ENCODE results near the gene RALGAPA1.

Gene RALGAPA1

GRCh38 chr14:35515916-35516315 lies 293.2 kb downstream of the RALGAPA1 start:
- Histone ChIP-seq H3K4me3 (ENCODE audit: low read length) (no peak overlapping the region), H3K9me3 (ENCODE audit: low read length) (no peaks in the 10 kb centered on the region), H3K27me3 (ENCODE audit: insufficient read depth, low read length) (no peaks in the 10 kb centered on the region), H2AFZ (ENCODE audit: low read depth, low read length) (no peak overlapping the region), H3K36me3 (ENCODE audit: insufficient read depth, low read length) (no peaks in the 10 kb centered on the region), H3K4me1 (ENCODE audit: insufficient read depth, low read length) (no peaks in the 10 kb centered on the region)

DNA sequence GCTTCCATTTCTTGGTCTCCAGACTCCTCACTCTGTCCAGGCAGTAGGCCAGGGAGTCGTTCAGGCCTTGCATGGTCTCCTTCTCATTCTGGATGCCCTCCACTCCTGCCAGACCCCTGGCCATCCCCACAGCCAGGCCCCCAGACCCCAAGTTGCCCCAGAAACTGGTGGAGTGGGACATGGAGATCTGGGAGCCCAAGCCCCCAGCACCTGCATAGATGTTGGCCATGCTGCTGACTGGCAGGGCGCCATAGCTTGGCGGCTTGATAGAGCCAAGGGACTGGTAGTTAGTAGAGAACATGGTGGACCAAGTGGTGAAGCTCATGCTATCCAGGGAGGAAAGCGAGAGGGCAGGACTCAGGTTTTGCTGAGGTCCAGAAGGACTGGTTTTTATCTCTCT lies 296.3 kb downstream of the RALGAPA1 start:
- Histone ChIP-seq H3K9me3 (ENCODE audit: low read length) (peaks cover 2% of the 10 kb centered on the region), H2AFZ (ENCODE audit: low read depth, low read length) (no peak overlapping the region), H3K4me1 (ENCODE audit: insufficient read depth, low read length) (no peaks in the 10 kb centered on the region), H3K27me3 (ENCODE audit: insufficient read depth, low read length) (peaks cover 2% of the 10 kb centered on the region), H3K4me3 (ENCODE audit: low read length) (no peak overlapping the region), H3K36me3 (ENCODE audit: insufficient read depth, low read length) (no peaks in the 10 kb centered on the region)

- peaks cover 4% of the 10 kb centered on the region for H3K27me3 ChIP-seq (ENCODE audit: insufficient read depth, low read length)
- no peaks in the 10 kb centered on the region for H3K36me3 ChIP-seq (ENCODE audit: insufficient read depth, low read length)
- H2AFZ ChIP-seq (ENCODE audit: low read depth, low read length) = no peak overlapping the region
- no peaks in the 10 kb centered on the region for H3K4me1 ChIP-seq (ENCODE audit: insufficient read depth, low read length)
- H3K9me3 ChIP-seq (ENCODE audit: low read length) = peaks cover 2% of the 10 kb centered on the region
- no peak overlapping the region for H3K4me3 ChIP-seq (ENCODE audit: low read length)
These were observed 299.2 kb downstream of the RALGAPA1 start for GRCh38 chr14:35509846-35510245.

GRCh38 chr14:35506927-35507326 lies 302.2 kb downstream of the RALGAPA1 start:
- H3K4me1 ChIP-seq (ENCODE audit: insufficient read depth, low read length) = no peaks in the 10 kb centered on the region
- H3K9me3 ChIP-seq (ENCODE audit: low read length) = peaks cover 2% of the 10 kb centered on the region
- H3K36me3 ChIP-seq (ENCODE audit: insufficient read depth, low read length) = no peaks in the 10 kb centered on the region
- H3K27me3 ChIP-seq (ENCODE audit: insufficient read depth, low read length) = peaks cover 10% of the 10 kb centered on the region
- no peak overlapping the region for H3K4me3 ChIP-seq (ENCODE audit: low read length)
- no peak overlapping the region for H2AFZ ChIP-seq (ENCODE audit: low read depth, low read length)

DNA sequence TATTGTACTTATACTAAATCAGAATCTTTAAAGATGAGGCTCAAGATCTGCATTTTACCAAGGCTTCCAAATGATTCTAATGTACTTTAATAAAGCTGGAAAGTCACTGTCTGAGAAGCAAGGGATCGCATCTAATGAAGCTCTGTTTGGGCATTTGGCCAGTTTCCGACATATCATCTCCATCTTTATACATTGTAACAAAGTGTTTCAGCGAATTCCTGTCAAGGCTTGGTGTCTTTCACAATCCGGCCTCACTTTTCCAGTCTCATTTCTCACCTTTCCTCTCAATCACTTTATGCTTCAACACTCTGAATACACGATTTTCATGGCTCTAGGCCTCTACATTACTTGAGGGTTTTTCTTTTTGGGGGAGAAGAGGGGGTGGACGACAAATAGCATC lies 302.6 kb downstream of the RALGAPA1 start:
- Histone ChIP-seq H3K27me3 (ENCODE audit: insufficient read depth, low read length) (peaks cover 10% of the 10 kb centered on the region), H3K36me3 (ENCODE audit: insufficient read depth, low read length) (no peaks in the 10 kb centered on the region), H2AFZ (ENCODE audit: low read depth, low read length) (no peak overlapping the region), H3K9me3 (ENCODE audit: low read length) (peaks cover 2% of the 10 kb centered on the region), H3K4me1 (ENCODE audit: insufficient read depth, low read length) (no peaks in the 10 kb centered on the region), H3K4me3 (ENCODE audit: low read length) (no peak overlapping the region)

DNA sequence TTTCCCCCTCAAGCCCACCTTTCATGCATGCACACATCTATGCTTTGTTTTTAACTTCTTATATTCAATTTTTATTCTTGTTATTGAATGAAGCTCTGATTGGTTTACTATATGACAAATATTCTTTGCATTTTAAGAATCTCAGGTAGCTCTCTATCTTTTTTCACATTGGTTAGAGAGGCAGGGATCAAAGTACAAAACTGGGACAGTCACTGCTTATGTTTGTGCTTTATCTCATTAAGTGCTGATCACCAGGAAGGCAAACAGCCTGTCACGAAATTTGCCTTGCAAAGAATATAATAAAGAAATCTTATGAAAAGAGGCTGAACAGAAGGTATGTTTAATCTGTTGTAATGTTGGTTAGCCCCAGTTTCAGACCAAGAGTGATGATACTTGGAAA lies 304.8 kb downstream of the RALGAPA1 start:
- peaks cover 8% of the 10 kb centered on the region for H3K27me3 ChIP-seq (ENCODE audit: insufficient read depth, low read length)
- no peak overlapping the region for H2AFZ ChIP-seq (ENCODE audit: low read depth, low read length)
- H3K4me3 ChIP-seq (ENCODE audit: low read length) = no peak overlapping the region

GRCh38 chr14:35503646-35504045 lies 305.4 kb downstream of the RALGAPA1 start:
- Histone ChIP-seq H3K27me3 (ENCODE audit: insufficient read depth, low read length) (peaks cover 8% of the 10 kb centered on the region), H3K4me3 (ENCODE audit: low read length) (no peak overlapping the region), H3K36me3 (ENCODE audit: insufficient read depth, low read length) (no peaks in the 10 kb centered on the region), H3K9me3 (ENCODE audit: low read length) (peaks cover 2% of the 10 kb centered on the region), H2AFZ (ENCODE audit: low read depth, low read length) (no peak overlapping the region), H3K4me1 (ENCODE audit: insufficient read depth, low read length) (no peaks in the 10 kb centered on the region)

More for the DNA sequence above, 304.8 kb downstream of the RALGAPA1 start:
- Histone ChIP-seq H3K9me3 (ENCODE audit: low read length) (peaks cover 2% of the 10 kb centered on the region), H3K36me3 (ENCODE audit: insufficient read depth, low read length) (no peaks in the 10 kb centered on the region), H3K4me1 (ENCODE audit: insufficient read depth, low read length) (no peaks in the 10 kb centered on the region)

GRCh38 chr14:35499180-35499579 lies 309.9 kb downstream of the RALGAPA1 start:
- Histone ChIP-seq H2AFZ (ENCODE audit: low read depth, low read length) (no peak overlapping the region), H3K9me3 (ENCODE audit: low read length) (peaks cover 2% of the 10 kb centered on the region), H3K36me3 (ENCODE audit: insufficient read depth, low read length) (no peaks in the 10 kb centered on the region), H3K27me3 (ENCODE audit: insufficient read depth, low read length) (peaks cover 3% of the 10 kb centered on the region), H3K4me3 (ENCODE audit: low read length) (no peak overlapping the region), H3K4me1 (ENCODE audit: insufficient read depth, low read length) (no peaks in the 10 kb centered on the region)

DNA sequence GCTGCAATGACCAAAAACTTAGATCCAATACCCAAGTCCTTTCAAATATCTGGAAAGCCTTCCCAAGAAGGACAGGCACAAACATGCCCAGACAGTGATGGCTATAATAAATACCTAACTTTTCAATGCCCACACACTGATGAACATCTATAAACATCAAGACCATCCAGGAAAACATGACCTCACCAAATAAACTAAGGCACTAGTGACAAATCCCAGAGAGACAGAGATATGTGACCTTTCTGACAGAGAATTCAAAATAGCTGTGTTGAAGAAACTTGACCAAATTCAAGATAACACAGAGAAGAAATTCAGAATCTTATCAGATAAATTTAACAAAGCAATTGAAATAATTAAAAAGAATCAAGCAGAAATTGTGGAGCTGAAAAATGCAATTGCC lies 313.8 kb downstream of the RALGAPA1 start:
- Histone ChIP-seq H3K27me3 (ENCODE audit: insufficient read depth, low read length) (no peaks in the 10 kb centered on the region), H3K36me3 (ENCODE audit: insufficient read depth, low read length) (no peaks in the 10 kb centered on the region), H3K9me3 (ENCODE audit: low read length) (no peaks in the 10 kb centered on the region), H3K4me3 (ENCODE audit: low read length) (no peak overlapping the region), H3K4me1 (ENCODE audit: insufficient read depth, low read length) (no peaks in the 10 kb centered on the region), H2AFZ (ENCODE audit: low read depth, low read length) (no peak overlapping the region)

GRCh38 chr14:35492569-35493014 lies 316.5 kb downstream of the RALGAPA1 start:
- H3K4me1 ChIP-seq (ENCODE audit: insufficient read depth, low read length) = no peaks in the 10 kb centered on the region
- H2AFZ ChIP-seq (ENCODE audit: low read depth, low read length) = no peak overlapping the region
- no peak overlapping the region for H3K4me3 ChIP-seq (ENCODE audit: low read length)
- no peaks in the 10 kb centered on the region for H3K36me3 ChIP-seq (ENCODE audit: insufficient read depth, low read length)
- H3K27me3 ChIP-seq (ENCODE audit: insufficient read depth, low read length) = no peaks in the 10 kb centered on the region
- no peaks in the 10 kb centered on the region for H3K9me3 ChIP-seq (ENCODE audit: low read length)

Measured in neuron (in vitro differentiated cells).